ENCODE data around the gene ZNF277. TPM values are rescaled to one million over a fixed set of nuclear protein-coding genes. Genes with fewer than 3 reads are reported as not detected.

ZNF277 gene
- polyA plus RNA-seq, 5 donors, result 24.0 to 39.2 (median 36.3) TPM

GRCh38 chr7:112390167-112390566 is 183.7 kb downstream of the ZNF277 start:
- no peak for DNase-seq

- DNase-seq, result peak; percentile 51 to 56
Observed at GRCh38 chr7:112391079-112391821, 184.8 kb downstream of the ZNF277 start.

- peak; percentile 49 to 50 for DNase-seq
Observed at GRCh38 chr7:112391841-112392286, 185.4 kb downstream of the ZNF277 start.

Other genes starting within 250 kb of the ZNF277 start
- gene DOCK4, start 296 bp upstream of the ZNF277 start, polyA plus RNA-seq (ENCODE audit: insufficient read depth in 1 of 5, insufficient read length in 5 of 5, low replicate concordance in 1 of 5), result 10 to 100 TPM; 33.7 to 57.8 (median 51.7) TPM
- gene IFRD1, start 243.8 kb downstream of the ZNF277 start, polyA plus RNA-seq (ENCODE audit: insufficient read depth in 1 of 5, insufficient read length in 5 of 5, low replicate concordance in 1 of 5), result 10 to 100 TPM; 34.9 to 54.2 (median 47.0) TPM

Data from right lung (tissue), 5 donors.